Epithelial cell of prostate (primary cell): ENCODE results near the gene THRAP3.

Experiments used
- DNase-seq: peaks from one replicate; pipeline ENCODE4 v3.0.0-alpha.2; 2011; ENCODE audit warnings: low read depth, low spot score
- H3K27ac ChIP-seq: fragments of 450-650 bp; 2 replicates; pipeline ENCODE4 v1.5.1; 2017; ENCODE audit warnings: mild to moderate bottlenecking

THRAP3 gene

DNA sequence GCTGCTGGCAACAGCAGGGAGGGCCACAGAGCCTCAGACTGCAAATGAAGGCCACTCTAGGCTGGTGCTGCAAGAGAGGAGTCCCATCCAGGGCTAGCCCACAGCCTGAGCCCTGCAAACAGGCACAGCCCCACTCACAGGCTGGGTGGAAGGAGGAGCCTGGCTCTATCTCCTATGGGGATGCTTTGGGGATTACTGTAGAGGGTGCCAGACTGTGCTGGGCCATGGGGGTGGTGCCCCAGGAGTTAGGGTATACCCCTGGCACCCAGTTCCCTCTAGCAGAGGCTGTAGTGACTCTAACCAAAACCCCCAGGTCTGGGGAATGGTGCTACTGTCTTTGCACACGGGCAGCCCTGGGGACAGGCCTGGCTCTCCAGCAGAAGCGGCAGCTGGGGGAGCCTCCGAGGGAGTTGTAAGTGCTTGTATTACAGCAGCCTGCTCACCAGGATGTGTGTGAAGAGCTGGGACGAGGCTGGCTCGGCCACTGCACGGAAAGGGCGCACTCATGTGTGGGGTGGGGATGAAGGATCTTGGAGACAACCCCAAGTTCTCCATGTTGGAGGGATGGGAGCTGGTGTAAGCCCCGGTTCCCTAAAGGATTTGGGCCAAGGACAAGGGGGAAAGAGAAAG lies 122.6 kb downstream of the THRAP3 start:
- no peak for DNase-seq
- no peak overlapping the region for H3K27ac ChIP-seq

DNA sequence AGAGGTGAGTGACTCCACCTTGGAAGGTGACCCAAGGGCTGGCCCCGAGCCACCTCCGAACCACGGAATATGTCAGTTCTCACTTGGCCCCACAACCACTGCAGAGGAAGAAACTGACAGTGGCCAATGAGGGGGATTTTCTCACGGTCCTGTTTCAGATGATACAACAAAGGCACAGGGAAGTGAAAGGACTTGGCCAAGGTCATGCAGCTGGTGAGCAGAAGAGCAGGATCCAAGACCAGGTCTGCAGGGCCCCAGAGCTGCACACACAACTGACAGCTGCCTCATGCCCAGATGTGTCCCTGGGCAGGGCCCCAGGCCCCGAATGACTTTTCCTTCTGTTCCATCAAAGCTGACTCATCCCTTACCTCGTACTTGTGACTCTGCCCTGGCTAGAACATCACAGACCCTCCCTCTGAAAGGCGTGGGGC lies 125.0 kb downstream of the THRAP3 start:
- peak overlapping the region; percentile 95 for H3K27ac ChIP-seq
- no peak for DNase-seq

DNA sequence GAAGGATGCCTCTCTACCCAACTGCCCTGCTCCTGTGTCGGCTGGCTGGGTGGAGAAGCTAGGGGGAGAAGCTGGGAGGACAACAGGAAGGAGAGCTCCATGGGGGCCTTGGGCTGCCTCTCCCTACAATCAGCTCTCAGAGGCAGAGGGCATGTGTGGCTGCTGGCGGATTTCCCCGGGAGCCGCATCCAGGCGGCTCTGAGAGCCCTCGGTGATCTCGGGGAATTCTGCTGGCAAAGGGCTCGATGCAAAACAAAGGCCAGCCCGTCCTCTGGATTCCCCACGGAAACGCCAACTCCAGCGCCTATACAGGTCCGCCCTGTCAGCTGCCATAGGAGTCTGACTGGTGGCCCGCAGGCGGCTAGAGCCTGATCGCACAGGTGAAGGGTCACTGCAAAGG lies 125.6 kb downstream of the THRAP3 start:
- no peak for DNase-seq
- peak overlapping the region; percentile 95 for H3K27ac ChIP-seq

DNA sequence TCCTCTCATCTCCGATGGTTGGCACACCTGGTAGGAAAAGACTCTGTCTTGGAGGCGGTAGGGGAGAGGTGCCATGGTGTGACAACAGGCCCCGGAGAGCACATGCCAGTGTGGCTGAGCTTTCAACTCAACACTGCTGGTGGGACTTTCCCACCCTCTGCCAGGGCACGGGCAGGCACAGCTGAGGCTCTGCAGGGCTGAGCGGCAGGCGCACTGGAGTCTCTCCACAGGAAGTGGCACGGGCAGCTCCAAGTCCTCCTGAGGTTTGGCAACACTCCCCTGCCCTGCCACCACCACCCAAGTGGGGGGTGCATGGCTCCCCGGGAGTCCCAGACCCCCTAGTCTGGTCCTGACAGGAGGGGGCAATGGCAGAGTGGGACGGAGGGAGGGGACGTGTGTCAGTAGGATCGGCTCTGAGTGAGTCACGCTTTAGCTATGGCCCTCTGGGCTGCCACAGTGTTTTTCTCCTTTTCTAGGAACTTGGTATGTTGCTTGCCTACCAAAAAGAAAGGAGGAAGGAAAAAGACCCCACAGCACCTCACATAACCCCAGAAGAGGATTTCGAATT lies 126.5 kb downstream of the THRAP3 start:
- DNase-seq: no peak
- peak overlapping the region; percentile 95 for H3K27ac ChIP-seq

DNA sequence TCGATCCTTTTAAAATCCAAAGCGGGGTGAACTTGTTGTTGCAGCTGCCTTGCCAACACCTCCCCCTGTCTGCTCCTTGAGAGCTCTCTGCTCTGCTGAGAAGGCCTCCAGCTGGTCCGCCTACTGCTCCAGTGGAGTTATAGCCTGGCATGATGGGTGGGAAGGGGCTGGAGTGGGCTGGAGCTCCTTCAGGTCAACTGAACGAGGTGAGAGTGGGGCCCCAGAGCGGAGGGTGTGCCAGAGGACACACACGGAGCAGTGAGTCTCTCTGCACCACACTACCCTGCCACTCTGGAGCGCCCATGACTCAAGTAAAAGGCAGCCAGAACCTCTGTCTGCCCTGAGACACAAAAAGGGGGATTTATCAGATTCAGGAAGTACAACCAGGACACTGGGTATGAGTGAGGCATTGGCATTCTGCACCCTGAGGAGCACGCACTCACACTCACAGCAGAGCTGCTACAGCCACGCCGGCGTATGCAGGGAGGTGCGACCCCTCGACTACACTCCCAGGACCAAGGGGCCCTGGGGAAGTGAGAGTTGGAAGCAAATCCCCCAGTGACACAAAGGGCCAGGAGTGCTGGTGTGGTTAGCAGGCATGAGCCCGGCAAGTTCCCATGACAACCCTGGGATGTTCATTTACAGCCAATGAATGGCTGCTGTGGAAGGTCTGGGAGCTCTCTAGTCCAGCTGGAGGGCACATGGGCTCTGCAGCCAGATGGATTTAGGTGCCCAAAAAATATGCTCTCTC lies 127.2 kb downstream of the THRAP3 start:
- peak overlapping the region; percentile 95 for H3K27ac ChIP-seq
- no peak for DNase-seq

DNA sequence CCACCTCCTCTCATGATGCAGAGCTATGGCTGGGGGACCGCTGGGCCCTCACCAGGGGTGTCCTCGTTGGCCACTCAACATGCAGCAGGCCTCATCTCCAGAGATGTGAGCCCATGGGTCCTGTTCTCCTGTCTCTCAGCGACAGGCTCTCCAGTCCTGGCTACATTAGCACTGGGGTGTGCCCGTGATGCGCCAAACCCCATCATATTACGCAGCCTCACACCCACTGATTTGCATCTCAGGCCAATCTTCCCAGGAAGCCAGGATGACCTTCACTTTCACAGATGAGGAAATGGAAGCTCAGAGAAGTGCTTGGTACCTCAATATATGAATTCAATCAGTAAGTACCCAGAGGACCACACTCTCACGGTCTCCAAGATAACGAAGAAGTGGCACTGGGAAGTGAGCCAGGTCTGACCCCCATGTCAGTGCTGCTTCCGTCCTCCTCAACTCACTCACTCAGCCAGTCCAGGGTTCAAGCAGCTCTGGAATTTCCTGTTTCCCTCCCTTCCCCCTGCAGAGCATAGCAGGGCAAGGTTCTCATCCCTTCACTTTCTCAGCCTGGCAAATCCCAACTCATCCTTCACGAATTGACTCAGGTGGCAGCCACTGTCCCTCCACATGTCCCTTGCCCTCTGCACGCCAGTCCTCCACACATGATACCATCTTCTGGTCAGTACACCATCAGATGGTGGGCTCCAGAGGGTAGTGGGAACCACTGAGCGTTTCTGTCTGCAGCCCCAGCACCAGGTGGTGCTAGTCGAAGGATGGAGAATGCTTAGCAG lies 128.1 kb downstream of the THRAP3 start:
- no peak for DNase-seq

DNA sequence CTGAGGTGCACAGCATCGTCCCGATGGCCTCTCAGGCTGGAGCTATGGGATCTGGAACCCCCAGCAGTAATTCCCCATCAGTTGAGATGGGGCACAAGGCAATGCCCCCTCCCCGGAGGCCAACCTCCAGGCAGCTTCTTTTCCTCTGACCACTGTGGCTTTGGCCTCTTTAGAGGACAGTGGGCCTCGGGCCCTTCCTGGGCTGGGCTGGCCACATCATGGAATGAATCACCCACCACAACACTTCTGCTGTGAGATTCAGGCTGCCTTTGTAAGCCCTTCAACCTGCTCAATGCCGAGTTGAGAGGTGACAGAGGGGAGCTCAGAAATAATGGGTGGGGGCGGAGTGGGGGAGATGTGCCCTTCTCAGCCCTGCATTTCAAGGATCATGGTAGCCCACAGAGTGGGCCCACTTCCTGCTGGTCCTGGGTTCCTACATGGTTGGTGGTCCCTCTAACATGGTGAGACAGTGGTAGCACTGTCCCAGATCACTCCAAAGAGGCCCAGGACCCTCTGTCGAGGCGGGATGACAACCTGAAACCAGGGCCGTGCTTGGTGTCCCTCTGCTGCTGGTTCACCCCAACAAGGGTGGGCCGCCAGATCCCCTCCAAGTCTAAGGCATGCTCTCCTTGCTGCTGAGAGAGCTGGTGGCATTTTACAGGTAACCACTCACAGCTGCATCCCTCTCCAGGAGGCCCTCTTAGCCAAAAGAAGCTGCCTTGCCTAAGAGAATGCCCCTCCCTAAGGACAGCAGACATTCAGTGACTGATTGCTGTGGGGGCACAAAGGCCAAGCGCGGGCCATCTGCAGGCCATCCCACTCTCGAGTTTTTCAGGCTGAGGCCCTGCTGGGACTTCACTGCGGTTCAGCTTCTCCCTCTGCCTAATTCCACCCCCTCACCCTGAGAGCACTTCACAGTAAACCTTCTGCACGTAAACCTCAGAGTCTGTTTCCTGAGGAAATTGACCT lies 129.0 kb downstream of the THRAP3 start:
- peak overlapping the region; percentile 95 for H3K27ac ChIP-seq

More for the DNA sequence above, 128.1 kb downstream of the THRAP3 start:
- H3K27ac ChIP-seq: peak overlapping the region; percentile 95

DNA sequence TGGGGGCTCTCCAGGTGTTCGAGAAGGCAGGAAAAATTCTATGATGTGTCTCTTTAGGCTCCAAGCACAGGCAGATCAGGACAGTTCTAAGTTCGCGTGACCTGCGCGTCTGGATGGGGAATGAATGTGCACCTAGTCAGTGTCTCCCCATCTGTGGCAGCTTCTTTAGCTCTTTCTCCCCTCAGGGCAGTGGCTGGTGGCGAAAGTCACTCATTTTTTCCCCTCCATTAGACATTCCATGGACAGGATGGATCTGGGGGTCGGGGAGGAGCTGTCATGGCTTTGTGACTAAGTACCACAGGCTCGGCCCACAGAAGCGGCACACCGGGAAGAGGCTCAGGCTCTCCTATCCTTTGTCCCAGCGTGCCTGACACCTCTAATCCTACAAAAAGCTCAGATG lies 130.2 kb downstream of the THRAP3 start:
- H3K27ac ChIP-seq: no peak overlapping the region
- DNase-seq: no peak

More for the DNA sequence above, 129.0 kb downstream of the THRAP3 start:
- DNase-seq: no peak
